ENCODE data around the gene PTHLH. TPM values are rescaled to one million over a fixed set of nuclear protein-coding genes. Genes with fewer than 3 reads are reported as not detected.

Gene PTHLH
- total RNA-seq, 1 experiment from 2014 or later = 0.35 TPM

GRCh38 chr12:27979145-27979544 is 6.6 kb upstream of the PTHLH start:
- H3K14ac ChIP-seq (ENCODE audit: insufficient read depth, low read length) = no peak overlapping the region
- no peaks in the 10 kb centered on the region for H3K79me1 ChIP-seq (ENCODE audit: insufficient read depth, low read depth, low read length, poor library complexity, severe bottlenecking)
- no peaks in the 10 kb centered on the region for H3K9me3 ChIP-seq (ENCODE audit: control insufficient read depth, low read depth, low read length)
- no peaks in the 10 kb centered on the region; the same call in 1 of the 2 replicates for H3K4me1 ChIP-seq (ENCODE audit: insufficient read depth, low read length)
- H3K79me2 ChIP-seq (ENCODE audit: insufficient read depth, low read length) = no peaks in the 10 kb centered on the region
- peaks cover 16 to 22% of the 10 kb centered on the region in 2 experiments for H3K4me1 Mint-ChIP-seq
- no peak overlapping the region for H3T11ph ChIP-seq (ENCODE audit: low read length)
- no peak overlapping the region for H2BK120ac ChIP-seq (ENCODE audit: low read depth, low read length, poor library complexity, severe bottlenecking)
- no peak overlapping the region for H3K27ac Mint-ChIP-seq
- TF ChIP-seq CTCF (conservative IDR thresholded peaks at IDR 0.05) = no peak
- no peak overlapping the region for H3K56ac ChIP-seq (ENCODE audit: insufficient read length, low read depth, low read length)
- H3K4ac ChIP-seq (ENCODE audit: low read depth, low read length) = no peak overlapping the region
- no peak overlapping the region for H4K8ac ChIP-seq (replicated peaks; ENCODE audit: insufficient read length, low read depth, low read length)
- no peak overlapping the region for H2BK12ac ChIP-seq (ENCODE audit: insufficient read length, low read depth, low read length)
- H3K27me3 Mint-ChIP-seq (ENCODE audit: low read depth) = peaks cover 68% of the 10 kb centered on the region
- DNase-seq = no peak
- H3K4me2 ChIP-seq (ENCODE audit: insufficient read depth, insufficient read length, low read length) = no peak overlapping the region
- no peak overlapping the region for H3K23ac ChIP-seq (ENCODE audit: insufficient read length, low read depth, low read length)
- peaks cover 14% of the 10 kb centered on the region for H3K23me2 ChIP-seq (ENCODE audit: insufficient read length, low read depth, low read length, poor library complexity, severe bottlenecking)
- H3K18ac ChIP-seq (ENCODE audit: insufficient read length, low read depth, low read length) = no peak overlapping the region
- no peak overlapping the region for H2BK5ac ChIP-seq (ENCODE audit: insufficient read length, low read length)
- no peak overlapping the region for H2BK20ac ChIP-seq (ENCODE audit: low read depth, low read length, poor library complexity, severe bottlenecking)
- H2AFZ ChIP-seq (ENCODE audit: low read length) = no peak overlapping the region
- peaks cover 25% of the 10 kb centered on the region for H3K27me3 ChIP-seq (ENCODE audit: insufficient read depth, low read length)
- H2AK5ac ChIP-seq (ENCODE audit: insufficient read length, low read length) = no peak overlapping the region
- H3K36me3 Mint-ChIP-seq (ENCODE audit: insufficient read depth in 1 of 3, low read depth in 3 of 3) = no peaks in the 10 kb centered on the region
- no peak overlapping the region for H2BK15ac ChIP-seq (ENCODE audit: low read depth, low read length)
- H3K4me3 Mint-ChIP-seq = no peak overlapping the region
- H3K9ac ChIP-seq (ENCODE audit: extremely low read depth, insufficient read length, low read length) = no peak overlapping the region
- no peak overlapping the region for H3K27ac ChIP-seq (ENCODE audit: insufficient read length, low read depth, low read length)
- no peaks in the 10 kb centered on the region for H4K20me1 ChIP-seq (ENCODE audit: control insufficient read depth, insufficient read depth, insufficient read length)
- no peak overlapping the region for H4K5ac ChIP-seq (ENCODE audit: insufficient read length, low read depth, low read length)
- no peaks in the 10 kb centered on the region for H3K9me3 Mint-ChIP-seq
- no peak overlapping the region for H4K91ac ChIP-seq (ENCODE audit: insufficient read length, low read depth, low read length)

Measured in H9 (cell line).